Suprapubic skin (tissue), 4 donors: ENCODE results near the gene IFIT3.

Experiments
- EP300 ChIP-seq: sonication (generic); formaldehyde crosslinking; IDR thresholded peaks from one replicate; pipeline ENCODE4 v1.6.1; 2017; ENCODE audit warnings: antibody characterized with exemption
- POLR2A ChIP-seq, 2 donors: fragments of 450-650 bp; IDR thresholded peaks; one replicate each; pipeline ENCODE4 v1.6.1; 2017; ENCODE audit warnings: antibody characterized with exemption in 2 of 2, mild to moderate bottlenecking in 2 of 2, moderate library complexity in 2 of 2
- POLR2AphosphoS5 ChIP-seq, 3 donors: sonication (generic); formaldehyde crosslinking; IDR thresholded peaks; one replicate each; pipeline ENCODE4 v1.6.1; 2017; ENCODE audit warnings: antibody characterized with exemption in 3 of 3
- TF ChIP-seq, protein P1 (sequence below), 2 donors: fragments of 200-600 bp in 1 of 2; fragments of 450-650 bp in 1 of 2; sonication (generic) in 1 of 2; IDR thresholded peaks; one replicate each; pipeline ENCODE4 v1.5.1; 2016 to 2019; ENCODE audit warnings: antibody characterized with exemption in 2 of 2, mild to moderate bottlenecking in 1 of 2, moderate library complexity in 1 of 2

DNA sequence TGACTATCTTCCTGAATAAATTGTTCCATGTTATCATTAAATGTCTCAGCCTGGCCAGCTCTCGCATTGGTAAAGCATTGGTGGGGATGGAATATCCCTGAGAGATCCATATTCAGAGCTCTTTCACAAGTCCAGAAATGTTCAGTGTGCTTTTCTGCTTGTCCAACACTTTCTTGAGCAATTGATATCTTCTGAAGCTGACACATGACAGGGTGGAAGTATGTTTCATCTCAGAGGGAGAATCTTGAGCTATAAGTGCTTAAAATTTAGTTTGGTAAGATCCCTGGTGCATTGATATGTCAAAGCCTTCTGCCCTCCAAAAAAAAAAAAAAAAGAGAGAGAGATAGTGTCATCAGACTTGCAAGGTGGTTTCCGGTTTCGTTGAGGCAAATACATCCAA is 7.4 kb downstream of the IFIT3 start:
- TF ChIP-seq, protein P1, sequence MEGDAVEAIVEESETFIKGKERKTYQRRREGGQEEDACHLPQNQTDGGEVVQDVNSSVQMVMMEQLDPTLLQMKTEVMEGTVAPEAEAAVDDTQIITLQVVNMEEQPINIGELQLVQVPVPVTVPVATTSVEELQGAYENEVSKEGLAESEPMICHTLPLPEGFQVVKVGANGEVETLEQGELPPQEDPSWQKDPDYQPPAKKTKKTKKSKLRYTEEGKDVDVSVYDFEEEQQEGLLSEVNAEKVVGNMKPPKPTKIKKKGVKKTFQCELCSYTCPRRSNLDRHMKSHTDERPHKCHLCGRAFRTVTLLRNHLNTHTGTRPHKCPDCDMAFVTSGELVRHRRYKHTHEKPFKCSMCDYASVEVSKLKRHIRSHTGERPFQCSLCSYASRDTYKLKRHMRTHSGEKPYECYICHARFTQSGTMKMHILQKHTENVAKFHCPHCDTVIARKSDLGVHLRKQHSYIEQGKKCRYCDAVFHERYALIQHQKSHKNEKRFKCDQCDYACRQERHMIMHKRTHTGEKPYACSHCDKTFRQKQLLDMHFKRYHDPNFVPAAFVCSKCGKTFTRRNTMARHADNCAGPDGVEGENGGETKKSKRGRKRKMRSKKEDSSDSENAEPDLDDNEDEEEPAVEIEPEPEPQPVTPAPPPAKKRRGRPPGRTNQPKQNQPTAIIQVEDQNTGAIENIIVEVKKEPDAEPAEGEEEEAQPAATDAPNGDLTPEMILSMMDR (IDR thresholded peaks at IDR 0.05), result no peak
- no peak for TF ChIP-seq EP300
- TF ChIP-seq POLR2A (IDR thresholded peaks at IDR 0.05), result no peak
- TF ChIP-seq POLR2AphosphoS5 (IDR thresholded peaks at IDR 0.05), result no peak
